ENCODE data around the gene EMP2.

The EMP2 gene

GRCh38 chr16:10556236-10556635 lies 24.2 kb downstream of the EMP2 start:
- no peaks in the 10 kb centered on the region for H4K20me1 ChIP-seq (ENCODE audit: low read depth, low read length)
- no peaks in the 10 kb centered on the region for H3K9me2 ChIP-seq (replicated peaks; ENCODE audit: insufficient read depth, low read length)
- H3K36me3 ChIP-seq (ENCODE audit: low read length) = no peaks in the 10 kb centered on the region
- no peak overlapping the region for H3K27ac ChIP-seq (ENCODE audit: low read depth, low read length)
- H3K4me2 ChIP-seq (ENCODE audit: low read depth, low read length, poor library complexity, severe bottlenecking) = no peak overlapping the region
- TF ChIP-seq, protein P1, sequence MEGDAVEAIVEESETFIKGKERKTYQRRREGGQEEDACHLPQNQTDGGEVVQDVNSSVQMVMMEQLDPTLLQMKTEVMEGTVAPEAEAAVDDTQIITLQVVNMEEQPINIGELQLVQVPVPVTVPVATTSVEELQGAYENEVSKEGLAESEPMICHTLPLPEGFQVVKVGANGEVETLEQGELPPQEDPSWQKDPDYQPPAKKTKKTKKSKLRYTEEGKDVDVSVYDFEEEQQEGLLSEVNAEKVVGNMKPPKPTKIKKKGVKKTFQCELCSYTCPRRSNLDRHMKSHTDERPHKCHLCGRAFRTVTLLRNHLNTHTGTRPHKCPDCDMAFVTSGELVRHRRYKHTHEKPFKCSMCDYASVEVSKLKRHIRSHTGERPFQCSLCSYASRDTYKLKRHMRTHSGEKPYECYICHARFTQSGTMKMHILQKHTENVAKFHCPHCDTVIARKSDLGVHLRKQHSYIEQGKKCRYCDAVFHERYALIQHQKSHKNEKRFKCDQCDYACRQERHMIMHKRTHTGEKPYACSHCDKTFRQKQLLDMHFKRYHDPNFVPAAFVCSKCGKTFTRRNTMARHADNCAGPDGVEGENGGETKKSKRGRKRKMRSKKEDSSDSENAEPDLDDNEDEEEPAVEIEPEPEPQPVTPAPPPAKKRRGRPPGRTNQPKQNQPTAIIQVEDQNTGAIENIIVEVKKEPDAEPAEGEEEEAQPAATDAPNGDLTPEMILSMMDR (IDR thresholded peaks at IDR 0.05; ENCODE audit: insufficient read depth, low read length, poor library complexity, severe bottlenecking) = no peak
- no peak for TF ChIP-seq EZH2phosphoT487 (conservative IDR thresholded peaks at IDR 0.05; ENCODE audit: low read length)
- H3F3A ChIP-seq (ENCODE audit: insufficient read depth) = no peaks in the 10 kb centered on the region
- no peaks in the 10 kb centered on the region for H3K27me3 ChIP-seq (ENCODE audit: low read length)
- H3K9ac ChIP-seq (ENCODE audit: low read length) = no peak overlapping the region
- no peak overlapping the region for H3K4me3 ChIP-seq (ENCODE audit: insufficient read depth, low read length, poor library complexity, severe bottlenecking)
- no peak overlapping the region for H2AFZ ChIP-seq (ENCODE audit: low read depth, low read length, severe bottlenecking)
- H3K9me3 ChIP-seq (ENCODE audit: insufficient read depth, low read length) = no peaks in the 10 kb centered on the region
- H3K79me2 ChIP-seq (ENCODE audit: insufficient read depth, low read length) = no peaks in the 10 kb centered on the region

DNA sequence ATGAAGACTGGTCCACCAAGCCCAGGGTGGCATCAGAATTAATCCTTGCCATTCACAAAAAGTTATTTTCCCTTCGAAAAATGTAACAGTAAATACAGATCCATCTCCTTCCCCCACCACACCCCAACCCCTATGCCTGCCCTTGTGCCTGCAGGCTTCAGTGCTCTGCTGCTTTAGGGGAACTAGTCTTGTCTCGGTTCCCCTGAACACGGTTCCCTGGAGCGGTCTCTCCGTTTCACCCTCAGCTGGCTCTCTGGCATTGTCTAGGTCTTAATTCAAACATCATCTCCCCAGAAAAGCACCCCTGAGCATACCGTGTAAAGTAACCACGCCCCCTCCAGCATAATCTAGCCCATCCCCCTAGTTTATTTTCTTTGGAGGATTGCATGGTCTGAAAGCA lies 25.8 kb downstream of the EMP2 start:
- Histone ChIP-seq H3K27me3 (ENCODE audit: low read length) (no peaks in the 10 kb centered on the region), H3K9me2 (replicated peaks; ENCODE audit: insufficient read depth, low read length) (no peaks in the 10 kb centered on the region), H3K9ac (ENCODE audit: low read length) (no peak overlapping the region), H2AFZ (ENCODE audit: low read depth, low read length, severe bottlenecking) (no peak overlapping the region), H3K9me3 (ENCODE audit: insufficient read depth, low read length) (no peaks in the 10 kb centered on the region), H3K79me2 (ENCODE audit: insufficient read depth, low read length) (no peaks in the 10 kb centered on the region), H3F3A (ENCODE audit: insufficient read depth) (no peaks in the 10 kb centered on the region), H3K36me3 (ENCODE audit: low read length) (no peaks in the 10 kb centered on the region), H3K27ac (ENCODE audit: low read depth, low read length) (no peak overlapping the region), H3K4me2 (ENCODE audit: low read depth, low read length, poor library complexity, severe bottlenecking) (no peak overlapping the region), H4K20me1 (ENCODE audit: low read depth, low read length) (no peaks in the 10 kb centered on the region), H3K4me3 (ENCODE audit: insufficient read depth, low read length, poor library complexity, severe bottlenecking) (no peak overlapping the region)
- TF ChIP-seq EZH2phosphoT487 (conservative IDR thresholded peaks at IDR 0.05; ENCODE audit: low read length) = no peak
- TF ChIP-seq, protein P1 (IDR thresholded peaks at IDR 0.05; ENCODE audit: insufficient read depth, low read length, poor library complexity, severe bottlenecking) = no peak

DNA sequence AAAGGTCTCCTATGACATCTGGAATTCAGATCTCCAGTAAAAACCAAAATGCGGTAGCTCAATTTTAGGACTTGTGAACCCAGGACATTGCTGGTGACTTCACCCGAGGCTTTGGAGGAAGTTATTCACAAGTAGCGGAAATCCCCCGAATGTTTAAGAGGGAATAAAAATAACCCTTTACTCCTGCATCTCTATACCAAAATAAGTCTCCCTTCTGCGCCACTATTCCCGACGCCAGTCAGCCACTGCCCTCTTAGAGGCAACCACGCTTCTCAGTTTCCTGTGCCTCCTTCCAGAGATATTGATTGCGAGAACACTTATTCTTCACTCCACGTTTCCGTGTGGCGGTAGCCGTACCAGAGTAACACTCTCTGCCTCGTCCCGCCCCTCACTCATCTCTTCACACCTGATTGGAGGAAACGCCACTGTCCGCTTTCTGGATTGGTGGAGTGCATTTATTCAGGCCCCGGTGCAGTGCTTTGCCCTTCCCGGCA lies 27.4 kb downstream of the EMP2 start:
- Histone ChIP-seq H3K9ac (ENCODE audit: low read length) (no peak overlapping the region), H4K20me1 (ENCODE audit: low read depth, low read length) (no peaks in the 10 kb centered on the region), H3K4me3 (ENCODE audit: insufficient read depth, low read length, poor library complexity, severe bottlenecking) (peak overlapping the region; percentile 24), H3K27ac (ENCODE audit: low read depth, low read length) (no peak overlapping the region), H3K9me2 (replicated peaks; ENCODE audit: insufficient read depth, low read length) (no peaks in the 10 kb centered on the region), H3K4me2 (ENCODE audit: low read depth, low read length, poor library complexity, severe bottlenecking) (peak overlapping the region; percentile 42), H3K79me2 (ENCODE audit: insufficient read depth, low read length) (no peaks in the 10 kb centered on the region), H2AFZ (ENCODE audit: low read depth, low read length, severe bottlenecking) (peak overlapping the region; percentile 65), H3K27me3 (ENCODE audit: low read length) (no peaks in the 10 kb centered on the region), H3F3A (ENCODE audit: insufficient read depth) (no peaks in the 10 kb centered on the region), H3K36me3 (ENCODE audit: low read length) (no peaks in the 10 kb centered on the region), H3K9me3 (ENCODE audit: insufficient read depth, low read length) (no peaks in the 10 kb centered on the region)
- TF ChIP-seq EZH2phosphoT487 (conservative IDR thresholded peaks at IDR 0.05; ENCODE audit: low read length) = no peak
- TF ChIP-seq, protein P1 (IDR thresholded peaks at IDR 0.05; ENCODE audit: insufficient read depth, low read length, poor library complexity, severe bottlenecking) = no peak

Data from SU-DHL-6 (cell line).